HG03108 (cell line): Measurements from ENCODE around the gene RNF217.
"Not testable (repeated sequence)": the region's sequence is repeated elsewhere in the genome, so short reads cannot be mapped to it uniquely, and the experiment has no call there.

ENCODE experiments used
- ATAC-seq: cut with Tn5 transposase; IDR thresholded peaks from one replicate; pipeline ENCODE4 v1.9.1; 2021; ENCODE audit warnings: moderate library complexity; ENCODE audit not compliant: unreplicated experiment

Gene RNF217, protein sequence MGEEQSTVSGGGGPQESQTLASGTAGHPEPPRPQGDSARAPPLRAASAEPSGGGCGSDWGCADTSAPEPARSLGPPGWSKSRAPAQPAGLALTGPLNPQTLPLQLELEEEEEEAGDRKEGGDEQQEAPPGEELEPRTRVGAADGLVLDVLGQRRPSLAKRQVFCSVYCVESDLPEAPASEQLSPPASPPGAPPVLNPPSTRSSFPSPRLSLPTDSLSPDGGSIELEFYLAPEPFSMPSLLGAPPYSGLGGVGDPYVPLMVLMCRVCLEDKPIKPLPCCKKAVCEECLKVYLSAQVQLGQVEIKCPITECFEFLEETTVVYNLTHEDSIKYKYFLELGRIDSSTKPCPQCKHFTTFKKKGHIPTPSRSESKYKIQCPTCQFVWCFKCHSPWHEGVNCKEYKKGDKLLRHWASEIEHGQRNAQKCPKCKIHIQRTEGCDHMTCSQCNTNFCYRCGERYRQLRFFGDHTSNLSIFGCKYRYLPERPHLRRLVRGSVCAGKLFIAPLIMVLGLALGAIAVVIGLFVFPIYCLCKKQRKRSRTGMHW

DNA sequence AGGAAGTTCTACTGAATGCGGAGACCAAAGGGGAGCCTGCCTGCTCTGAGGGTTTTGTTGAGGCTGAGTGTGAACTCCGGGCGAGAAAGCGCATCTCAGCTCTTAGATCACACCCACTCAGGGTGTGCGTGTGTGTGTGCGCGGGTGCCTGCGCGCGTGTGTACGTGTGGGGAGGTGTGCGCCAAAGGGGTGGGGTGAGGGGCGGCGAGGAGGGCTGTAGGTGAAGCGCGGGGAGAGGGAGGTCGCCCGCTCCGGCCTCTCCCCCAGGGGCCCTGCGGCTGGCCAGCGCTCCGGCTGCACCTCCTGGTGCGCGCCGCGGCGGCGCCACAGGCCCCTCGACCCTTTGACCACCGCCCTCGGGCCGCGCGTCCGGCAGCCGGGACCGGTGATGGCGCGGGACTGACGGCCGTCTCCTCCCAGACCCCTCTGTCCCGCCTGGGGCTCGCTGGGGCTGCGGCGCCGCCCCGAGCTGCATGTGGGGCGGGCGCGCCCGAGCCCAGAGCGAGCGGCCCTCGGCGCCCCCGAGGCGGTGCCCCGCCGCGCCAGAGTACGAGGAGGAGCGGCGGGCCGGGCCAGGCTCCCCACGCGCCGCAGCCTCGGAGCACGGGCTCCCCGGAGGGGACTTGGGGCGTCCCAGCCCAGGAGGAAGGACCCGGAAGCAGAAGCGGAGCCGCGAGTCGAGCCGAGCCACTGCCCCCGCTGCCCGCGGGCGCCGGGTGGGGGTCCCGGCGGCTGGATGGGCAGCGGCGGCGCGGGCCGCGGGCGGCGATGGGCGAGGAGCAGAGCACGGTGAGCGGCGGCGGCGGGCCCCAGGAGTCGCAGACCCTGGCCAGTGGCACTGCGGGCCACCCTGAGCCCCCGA lies at the start of gene RNF217:
Gene RNF217 (plus strand): TSS at position 661 of the 862 bp plus-strand sequence. CDS start 108 bp downstream, at position 769.
- ATAC-seq = no peak

DNA sequence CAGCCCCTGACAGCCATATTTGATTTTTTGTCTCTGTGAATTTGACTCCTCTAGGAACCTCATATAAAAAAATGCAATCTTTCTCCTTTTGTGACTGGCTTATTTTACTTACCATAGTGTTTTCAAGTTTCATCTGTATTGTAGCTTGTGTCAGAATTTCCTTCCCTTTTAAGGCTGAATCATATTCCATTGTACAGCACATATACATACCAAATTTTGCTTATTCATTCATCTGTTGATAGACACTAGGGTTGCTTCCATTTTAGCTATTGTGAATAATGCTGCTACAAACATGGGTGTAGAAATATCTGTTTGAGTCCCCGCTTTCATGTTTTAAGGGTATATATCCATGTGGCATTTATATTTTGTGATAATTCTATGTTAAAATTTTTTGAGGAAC lies 49.2 kb upstream of the RNF217 start:
- no peak for ATAC-seq

DNA sequence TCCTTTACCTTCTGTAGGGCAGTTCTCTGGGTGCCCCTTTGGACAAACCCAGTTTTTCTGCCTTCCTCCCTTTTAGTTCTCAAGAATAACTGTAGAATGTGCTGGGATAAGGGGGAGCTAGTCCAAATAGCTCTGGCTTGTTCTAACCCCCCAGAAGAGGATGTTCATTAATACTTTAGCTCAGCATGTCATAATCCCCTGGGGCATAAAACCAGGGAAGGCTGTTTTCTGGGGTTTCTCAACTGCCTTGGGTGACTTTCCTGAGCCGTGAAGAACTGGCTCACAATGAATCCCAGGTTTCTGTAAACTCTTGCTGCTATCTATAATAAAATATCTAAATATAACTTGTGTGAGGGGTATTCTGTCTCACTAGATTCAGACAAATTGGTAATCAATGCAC lies 44.5 kb upstream of the RNF217 start:
- no peak for ATAC-seq

DNA sequence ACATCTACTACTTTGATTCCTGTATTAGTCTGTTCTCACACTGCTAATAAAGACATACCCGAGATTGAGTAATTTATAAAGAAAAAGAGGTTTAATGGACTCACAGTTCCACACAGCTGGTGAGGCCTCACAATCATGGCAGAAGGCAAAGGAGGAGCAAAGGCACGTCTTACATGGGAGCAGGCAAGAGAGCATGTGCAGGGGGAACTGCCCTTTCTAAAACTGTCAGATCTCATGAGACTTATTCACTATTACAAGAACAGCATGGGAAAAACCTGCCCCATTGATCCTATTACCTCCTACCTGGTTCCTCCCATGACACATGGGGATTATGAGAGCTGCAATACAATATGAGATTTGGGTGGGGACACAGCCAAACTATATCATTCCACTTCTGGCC lies 42.5 kb upstream of the RNF217 start:
- not testable (repeated sequence) for ATAC-seq

DNA sequence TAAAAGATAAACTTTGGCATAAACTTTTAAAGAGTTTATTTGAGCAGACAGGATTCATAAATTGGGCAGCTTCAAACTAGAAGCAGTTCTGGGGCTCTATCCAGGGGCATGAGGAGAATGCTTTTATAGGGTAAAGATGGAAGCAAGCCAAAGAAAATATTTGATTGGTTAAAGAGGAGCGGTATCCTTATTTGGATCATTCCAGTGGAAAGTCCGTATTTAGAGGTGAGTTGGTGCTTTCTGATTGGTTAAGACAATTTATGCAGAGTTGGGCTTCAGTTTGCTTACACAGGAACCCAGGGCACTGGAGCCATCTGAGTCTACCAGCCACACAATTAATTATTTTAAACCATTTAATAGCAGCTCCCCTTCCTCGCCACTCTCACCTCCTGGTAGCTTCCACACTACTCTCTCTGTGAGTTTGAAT lies 37.9 kb upstream of the RNF217 start:
- no peak for ATAC-seq

DNA sequence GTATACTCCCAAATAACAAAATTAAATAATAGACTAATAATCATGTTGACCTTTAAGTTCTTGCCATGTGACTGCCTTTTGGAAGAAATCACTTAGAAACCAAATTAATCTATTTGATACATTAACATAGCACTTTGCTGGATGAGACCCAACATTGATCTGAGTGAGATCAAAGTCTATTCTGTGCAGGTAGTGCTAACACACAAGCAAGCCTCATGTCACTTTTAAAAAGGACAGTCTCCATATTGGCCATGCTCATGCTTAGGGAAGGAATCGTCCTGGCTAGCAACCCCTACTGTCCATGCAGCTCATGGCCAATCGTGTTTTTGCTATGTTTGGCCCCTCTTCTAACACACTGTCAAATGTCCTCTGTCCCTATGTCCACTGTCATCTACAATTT lies 35.8 kb upstream of the RNF217 start:
- ATAC-seq = no peak

DNA sequence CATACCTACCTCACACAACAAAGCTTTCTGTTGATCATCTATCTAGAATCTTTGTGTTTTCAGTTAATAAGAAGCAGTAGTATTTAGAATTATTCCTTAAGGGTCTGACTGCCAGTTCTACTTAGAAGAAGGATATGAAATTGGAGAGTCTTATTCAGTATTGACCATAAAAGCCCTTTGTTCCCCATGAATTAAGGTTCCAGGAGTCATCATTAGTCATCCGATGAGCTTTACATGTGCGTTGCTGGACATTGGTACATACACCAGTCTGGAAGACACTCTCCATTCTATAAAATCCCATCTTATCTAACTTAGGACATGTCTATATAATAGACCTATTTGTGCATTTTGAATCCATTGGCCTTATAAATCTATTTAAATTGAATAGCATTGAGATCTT lies 34.4 kb upstream of the RNF217 start:
- no peak for ATAC-seq

DNA sequence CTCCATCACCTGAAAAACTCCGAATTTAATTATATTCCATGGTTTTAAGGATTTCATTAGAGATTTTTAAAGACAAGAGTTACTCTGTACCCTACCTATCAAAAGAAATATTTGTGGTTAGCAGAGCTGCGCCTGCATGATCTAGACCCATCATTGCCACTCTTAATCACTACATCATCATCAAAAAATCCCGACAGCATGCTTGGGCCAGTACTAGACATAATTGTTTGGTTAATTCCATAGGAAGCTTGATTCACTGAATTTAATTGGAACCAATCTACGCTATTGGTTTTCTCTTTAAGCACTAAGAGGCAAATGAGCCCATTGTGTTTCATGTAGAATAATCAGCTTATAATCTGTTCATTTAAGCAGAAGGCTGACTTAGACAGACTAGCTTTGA lies 33.4 kb upstream of the RNF217 start:
- no peak for ATAC-seq

DNA sequence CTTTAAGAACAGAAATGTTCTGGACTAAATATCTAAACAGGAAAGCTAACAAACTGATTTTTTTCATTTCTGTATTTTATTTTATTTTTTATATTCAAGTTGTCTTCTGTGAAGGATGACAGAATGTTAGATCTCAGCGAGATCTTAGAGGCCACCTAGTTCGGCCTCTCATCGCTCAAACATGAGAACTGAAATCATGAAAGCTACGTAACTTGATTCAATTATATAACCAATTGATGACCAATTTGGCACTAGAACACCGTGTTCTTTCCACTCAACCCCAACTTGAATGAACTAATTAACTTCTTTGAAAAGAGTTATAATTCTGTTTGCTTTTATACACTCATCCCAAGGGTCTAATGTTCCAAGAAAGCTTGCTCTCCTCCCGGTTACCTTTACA lies 24.6 kb upstream of the RNF217 start:
- no peak for ATAC-seq

DNA sequence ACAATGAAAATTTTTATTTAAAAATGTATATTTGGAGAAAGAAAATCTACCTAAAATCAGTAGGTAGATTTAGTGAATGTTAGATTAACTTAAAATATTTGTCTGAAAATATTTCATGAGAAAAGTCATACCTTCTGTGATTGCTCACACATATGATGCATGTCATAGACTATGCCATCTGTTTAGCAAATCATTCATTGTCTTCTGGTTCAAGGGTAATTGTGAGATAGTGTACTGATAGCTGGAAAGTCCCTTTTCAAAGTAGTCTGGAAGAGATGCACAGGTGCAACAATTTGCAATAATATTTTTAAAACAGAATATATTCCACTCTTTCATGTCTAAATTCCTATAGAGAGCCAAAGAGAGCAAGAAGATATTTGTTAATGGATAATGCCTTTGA lies 21.0 kb upstream of the RNF217 start:
- ATAC-seq = no peak

DNA sequence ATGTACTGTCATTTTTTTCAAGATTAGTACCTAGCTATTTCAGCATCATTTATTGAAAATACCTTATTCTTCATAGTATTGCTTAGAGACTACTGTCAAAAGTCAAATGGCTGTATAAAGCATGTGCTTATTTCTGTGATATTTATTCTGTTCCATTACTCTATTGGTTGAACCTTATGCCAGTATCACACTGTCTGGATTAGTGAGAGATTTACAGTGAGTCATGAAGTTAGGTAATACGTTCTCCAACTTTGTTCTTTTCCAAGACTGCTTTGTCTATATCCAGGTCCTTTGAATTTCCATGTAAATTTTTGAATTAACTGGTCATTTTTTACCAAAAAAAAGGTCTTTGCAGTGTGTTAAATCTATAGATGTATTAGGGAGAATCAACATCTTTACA lies 18.6 kb upstream of the RNF217 start:
- no peak for ATAC-seq

DNA sequence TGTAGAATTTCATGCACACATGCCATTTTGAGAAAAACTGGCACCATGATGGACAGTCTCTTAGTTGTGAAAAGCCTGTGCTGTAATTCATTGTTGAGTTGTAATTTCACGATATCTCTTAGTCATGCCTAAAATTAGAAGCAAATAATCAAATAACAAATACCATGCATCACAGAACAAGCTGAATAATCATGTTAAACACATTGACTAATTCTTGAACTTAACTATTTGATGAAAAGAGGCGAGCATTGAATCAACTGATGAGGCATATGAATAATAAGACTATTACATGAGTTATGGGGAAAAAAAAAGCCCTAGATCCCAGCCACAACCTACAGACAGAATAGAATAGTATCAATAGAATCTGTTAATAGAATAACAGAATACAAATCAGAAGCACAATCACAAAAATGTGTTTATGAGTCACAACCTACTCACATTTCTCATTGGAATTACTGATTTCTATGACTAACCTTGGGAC lies 14.2 kb upstream of the RNF217 start:
- no peak for ATAC-seq

DNA sequence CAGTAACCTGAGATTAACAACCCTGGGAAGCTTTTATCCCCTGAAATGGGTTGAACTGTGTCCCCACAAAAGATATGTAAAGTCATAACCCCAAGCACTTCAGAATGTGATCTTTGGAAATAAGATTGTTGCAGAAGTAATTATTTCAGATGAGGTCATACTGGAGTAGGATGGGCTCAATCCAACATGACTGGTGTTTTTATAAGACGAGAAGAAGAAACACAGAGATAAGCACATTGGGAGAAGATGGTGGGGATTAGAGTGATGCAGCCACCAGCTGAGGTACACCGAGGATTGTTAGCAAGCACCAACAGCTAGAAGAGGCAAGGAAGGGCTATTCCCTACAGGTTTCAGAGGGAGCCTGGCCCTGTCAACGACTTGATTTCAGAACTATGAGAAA lies 12.5 kb upstream of the RNF217 start:
- no peak for ATAC-seq

DNA sequence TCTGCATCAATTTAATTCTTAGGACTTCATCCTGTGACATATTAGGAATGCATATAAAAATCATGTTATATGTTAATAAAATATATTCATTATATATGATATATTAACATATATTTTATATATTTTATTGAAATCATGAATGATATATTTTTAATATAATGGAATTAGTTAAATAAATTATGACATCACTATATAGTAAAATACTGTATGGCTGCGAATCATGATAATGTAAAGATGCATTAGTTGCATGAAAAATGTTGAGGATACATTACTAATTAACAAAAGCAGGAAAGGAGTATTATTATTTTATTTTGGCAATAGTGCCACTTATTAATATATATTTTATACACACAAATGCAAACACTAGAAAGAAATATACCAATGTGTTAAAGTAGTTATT lies 8.4 kb upstream of the RNF217 start:
- ATAC-seq = no peak

DNA sequence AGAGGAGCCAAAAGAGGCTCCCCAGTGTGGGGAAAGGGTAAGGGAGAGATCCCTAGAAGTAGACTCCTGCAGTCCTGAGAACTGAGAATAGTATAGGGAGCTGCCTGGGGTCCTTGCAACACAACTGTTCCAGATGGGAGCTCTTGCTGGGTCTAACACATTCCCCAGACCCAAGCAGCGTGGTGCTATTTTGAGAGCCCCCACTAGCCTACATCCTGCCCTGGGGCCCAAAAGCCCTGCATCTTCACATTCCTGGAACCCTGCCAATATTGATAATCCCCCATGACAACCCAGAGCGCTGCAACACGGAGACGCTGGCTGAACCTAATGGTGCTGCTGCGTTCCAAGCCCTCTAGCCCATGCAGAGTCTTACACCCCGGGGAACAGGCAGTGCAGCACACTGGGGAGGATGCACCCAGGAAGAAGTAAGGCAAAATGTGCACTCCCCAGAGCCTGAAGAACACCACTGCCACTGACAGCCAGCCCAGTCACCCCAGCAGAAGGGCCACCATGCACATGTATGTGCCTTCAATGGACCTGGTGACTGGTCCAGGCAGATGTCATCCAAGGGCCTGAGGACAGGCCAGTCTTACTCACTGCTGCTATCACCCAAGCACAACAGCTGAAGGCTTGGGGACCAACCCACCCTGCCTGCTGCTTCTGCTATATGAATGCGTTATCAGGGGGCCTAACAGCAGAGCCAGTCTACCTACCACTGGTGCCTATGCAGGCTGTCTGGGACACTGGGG lies 7.0 kb upstream of the RNF217 start:
- no peak for ATAC-seq

DNA sequence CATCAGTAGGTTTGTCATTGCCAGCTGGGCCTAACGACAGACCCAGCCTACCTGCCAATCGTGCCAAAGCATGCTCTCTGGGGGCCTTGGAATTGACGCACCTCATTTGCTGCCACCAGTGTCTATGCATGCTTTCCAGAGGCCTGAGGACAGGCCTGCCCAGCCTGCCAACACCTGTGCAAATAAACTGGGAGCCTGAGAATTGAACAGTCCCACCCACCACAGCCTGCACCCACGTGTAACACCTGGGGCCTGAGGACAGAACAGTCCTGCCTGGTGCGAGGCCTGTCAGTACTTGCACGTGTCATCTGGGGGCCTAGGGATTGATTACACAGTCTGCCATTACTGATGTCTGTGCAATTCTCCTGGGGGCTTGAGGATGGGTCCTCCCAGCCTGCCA lies 6.2 kb upstream of the RNF217 start:
- ATAC-seq = no peak

DNA sequence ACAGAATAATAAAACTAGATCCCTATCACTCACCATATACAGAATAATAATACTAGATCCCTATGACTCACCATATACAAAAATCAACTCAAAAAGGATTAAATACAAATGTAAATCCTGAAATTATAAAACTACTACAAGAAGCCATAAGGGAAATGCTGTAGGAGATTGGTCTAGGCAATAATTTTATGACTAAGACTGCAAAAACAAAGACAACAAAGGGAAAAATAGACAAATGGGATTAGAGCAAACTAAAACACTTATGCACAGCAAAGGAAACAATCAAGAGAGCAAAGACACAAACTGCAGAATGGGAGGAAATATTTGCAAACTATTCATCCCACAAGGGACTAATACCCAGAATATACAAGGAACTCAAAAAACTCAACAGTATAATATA lies 4.1 kb upstream of the RNF217 start:
- ATAC-seq = no peak

DNA sequence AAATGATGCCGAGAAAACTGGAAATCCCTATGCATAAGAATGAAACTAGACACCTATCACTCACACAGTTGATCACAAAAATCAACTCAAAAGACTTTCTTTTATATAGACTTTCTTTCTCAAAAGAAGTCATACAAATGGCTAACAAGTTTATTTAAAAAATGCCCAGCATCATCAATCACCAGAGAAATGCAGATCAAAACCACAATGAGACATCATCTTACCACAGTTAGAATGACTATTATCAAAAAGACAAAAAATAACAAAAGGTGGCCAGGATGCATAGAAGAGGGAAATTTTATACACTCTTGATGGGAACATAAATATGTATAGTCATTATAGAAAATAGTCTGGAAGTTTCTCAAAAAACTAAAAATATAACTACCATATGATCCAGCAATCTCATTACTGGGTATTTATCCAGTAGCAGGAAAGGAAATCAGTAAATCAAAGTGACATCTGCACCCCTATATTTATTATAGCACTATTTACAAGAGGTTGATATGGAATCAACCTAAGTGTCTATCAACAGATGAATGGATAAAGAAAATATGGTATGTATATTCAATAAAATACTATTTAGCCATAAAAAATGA lies 3.4 kb upstream of the RNF217 start:
- ATAC-seq = no peak

DNA sequence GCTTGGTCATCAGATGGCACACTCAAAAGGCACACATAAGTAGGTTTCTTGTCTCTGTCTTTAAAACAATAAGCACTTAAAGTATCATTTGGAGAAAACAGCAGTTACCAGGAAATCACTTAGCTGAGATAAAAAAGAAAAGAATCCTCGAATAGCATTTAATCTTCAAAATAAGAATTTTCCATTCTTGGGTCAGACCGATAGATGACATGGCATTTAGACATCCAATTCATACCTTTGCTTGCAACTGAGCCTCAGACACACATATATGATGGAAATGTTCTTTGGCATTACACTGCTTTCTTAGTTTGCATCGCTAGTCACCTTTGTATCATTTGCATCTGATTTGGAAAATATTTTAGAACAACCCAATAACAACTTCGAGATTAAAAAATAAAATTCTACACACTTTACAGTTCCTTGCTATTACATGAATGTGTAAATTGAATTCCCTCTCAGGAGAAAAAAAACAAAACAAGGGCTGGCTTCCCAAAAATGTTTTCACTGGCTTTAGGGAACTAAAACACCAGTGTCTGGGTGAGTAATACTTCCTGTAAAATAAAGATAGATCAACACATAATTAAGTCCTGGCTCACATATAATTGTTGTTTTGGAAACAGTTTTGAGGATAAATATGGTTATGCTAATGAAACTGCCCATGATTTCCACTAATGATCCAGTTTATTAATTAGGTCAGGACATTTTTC lies 1.3 kb upstream of the RNF217 start:
- no peak for ATAC-seq

DNA sequence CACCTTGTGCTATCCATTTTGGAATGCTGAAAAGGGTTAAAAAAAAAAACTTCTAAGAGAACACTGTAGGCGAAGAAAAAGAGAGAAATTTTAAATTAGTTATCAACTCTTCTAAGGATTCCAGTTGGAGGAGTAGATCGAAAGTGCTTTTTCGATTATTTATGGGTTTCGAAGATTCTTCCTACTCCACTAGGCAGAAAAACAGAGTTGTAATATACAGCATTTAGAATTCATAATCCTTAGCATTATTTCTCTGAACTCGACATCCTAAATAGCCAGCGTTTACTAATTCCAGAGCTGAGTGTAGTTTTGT lies 817 bp upstream of the RNF217 start:
- no peak for ATAC-seq
